HCT116 (cell line): ENCODE results near the gene SLC7A9.
"Not testable (repeated sequence)": the region's sequence is repeated elsewhere in the genome, so short reads cannot be mapped to it uniquely, and the experiment has no call there.

Experiments
- EZH2 ChIP-seq: fragments of 200-600 bp; sonication (generic); IDR thresholded peaks from 2 replicates; pipeline ENCODE4 v1.6.1; 2017; ENCODE audit warnings: antibody characterized with exemption, mixed run types
- POLR2AphosphoS5 ChIP-seq: IDR thresholded peaks from 2 replicates; pipeline ENCODE4 v1.6.1; 2011; ENCODE audit warnings: mild to moderate bottlenecking, low read depth, low read length, moderate library complexity
- RAD21 ChIP-seq: IDR thresholded peaks from 2 replicates; pipeline ENCODE4 v1.6.1; 2012; ENCODE audit warnings: low read depth, mild to moderate bottlenecking
- SIN3A ChIP-seq: IDR thresholded peaks from 2 replicates; pipeline ENCODE4 v1.6.1; 2012; ENCODE audit warnings: low read depth
- ZFX ChIP-seq: fragments of 450-650 bp; IDR thresholded peaks from 2 replicates; pipeline ENCODE4 v1.6.1; 2017
- TF ChIP-seq, protein P1 (sequence below), 3 experiments: fragments of 200-600 bp in 1 of 3; sonication (generic) in 1 of 3; IDR thresholded peaks in 2 of 3; conservative IDR thresholded peaks in 1 of 3; 2 replicates each; pipeline ENCODE4 v1.5.1; 2012 to 2017; ENCODE audit warnings: low read depth in 2 of 3, low read length in 2 of 3, antibody characterized with exemption in 1 of 3, borderline replicate concordance in 1 of 3, control low read depth in 1 of 3, mild to moderate bottlenecking in 1 of 3, mixed read lengths in 1 of 3, mixed run types in 1 of 3, moderate library complexity in 1 of 3; ENCODE audit not compliant: insufficient read depth in 1 of 3
- TF ChIP-seq, protein P2 (sequence below): IDR thresholded peaks from 2 replicates; pipeline ENCODE4 v1.6.1; 2012; ENCODE audit warnings: low read depth

DNA sequence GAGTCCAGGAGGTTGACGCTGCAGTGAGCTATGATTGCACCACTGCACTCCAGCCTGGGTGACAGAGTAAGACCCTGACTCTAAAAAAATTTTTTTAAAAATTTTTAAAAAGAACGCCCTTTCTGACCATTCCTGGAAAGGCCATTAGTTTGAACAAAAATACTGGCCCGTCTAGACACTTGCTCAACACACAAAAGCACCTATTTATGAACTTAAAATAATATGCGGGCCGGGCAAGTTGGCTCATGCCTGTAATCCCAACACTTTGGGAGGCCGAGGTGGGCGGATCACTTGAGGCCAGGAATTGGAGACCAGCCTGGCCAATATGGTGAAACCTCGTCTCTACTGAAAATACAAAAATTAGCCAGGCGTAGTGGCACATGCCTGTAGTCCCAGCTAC is 2.1 kb downstream of the SLC7A9 start:
- not testable (repeated sequence) for TF ChIP-seq RAD21, ZFX, EZH2, POLR2AphosphoS5, SIN3A
- TF ChIP-seq, protein P1, sequence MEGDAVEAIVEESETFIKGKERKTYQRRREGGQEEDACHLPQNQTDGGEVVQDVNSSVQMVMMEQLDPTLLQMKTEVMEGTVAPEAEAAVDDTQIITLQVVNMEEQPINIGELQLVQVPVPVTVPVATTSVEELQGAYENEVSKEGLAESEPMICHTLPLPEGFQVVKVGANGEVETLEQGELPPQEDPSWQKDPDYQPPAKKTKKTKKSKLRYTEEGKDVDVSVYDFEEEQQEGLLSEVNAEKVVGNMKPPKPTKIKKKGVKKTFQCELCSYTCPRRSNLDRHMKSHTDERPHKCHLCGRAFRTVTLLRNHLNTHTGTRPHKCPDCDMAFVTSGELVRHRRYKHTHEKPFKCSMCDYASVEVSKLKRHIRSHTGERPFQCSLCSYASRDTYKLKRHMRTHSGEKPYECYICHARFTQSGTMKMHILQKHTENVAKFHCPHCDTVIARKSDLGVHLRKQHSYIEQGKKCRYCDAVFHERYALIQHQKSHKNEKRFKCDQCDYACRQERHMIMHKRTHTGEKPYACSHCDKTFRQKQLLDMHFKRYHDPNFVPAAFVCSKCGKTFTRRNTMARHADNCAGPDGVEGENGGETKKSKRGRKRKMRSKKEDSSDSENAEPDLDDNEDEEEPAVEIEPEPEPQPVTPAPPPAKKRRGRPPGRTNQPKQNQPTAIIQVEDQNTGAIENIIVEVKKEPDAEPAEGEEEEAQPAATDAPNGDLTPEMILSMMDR (IDR thresholded peaks at IDR 0.05 in 2 of 3, conservative IDR thresholded peaks at IDR 0.05 in 1 of 3; ENCODE audit: borderline replicate concordance in 1 of 3, insufficient read depth in 1 of 3, low read depth in 2 of 3, low read length in 2 of 3) = not testable (repeated sequence)
- TF ChIP-seq, protein P2, sequence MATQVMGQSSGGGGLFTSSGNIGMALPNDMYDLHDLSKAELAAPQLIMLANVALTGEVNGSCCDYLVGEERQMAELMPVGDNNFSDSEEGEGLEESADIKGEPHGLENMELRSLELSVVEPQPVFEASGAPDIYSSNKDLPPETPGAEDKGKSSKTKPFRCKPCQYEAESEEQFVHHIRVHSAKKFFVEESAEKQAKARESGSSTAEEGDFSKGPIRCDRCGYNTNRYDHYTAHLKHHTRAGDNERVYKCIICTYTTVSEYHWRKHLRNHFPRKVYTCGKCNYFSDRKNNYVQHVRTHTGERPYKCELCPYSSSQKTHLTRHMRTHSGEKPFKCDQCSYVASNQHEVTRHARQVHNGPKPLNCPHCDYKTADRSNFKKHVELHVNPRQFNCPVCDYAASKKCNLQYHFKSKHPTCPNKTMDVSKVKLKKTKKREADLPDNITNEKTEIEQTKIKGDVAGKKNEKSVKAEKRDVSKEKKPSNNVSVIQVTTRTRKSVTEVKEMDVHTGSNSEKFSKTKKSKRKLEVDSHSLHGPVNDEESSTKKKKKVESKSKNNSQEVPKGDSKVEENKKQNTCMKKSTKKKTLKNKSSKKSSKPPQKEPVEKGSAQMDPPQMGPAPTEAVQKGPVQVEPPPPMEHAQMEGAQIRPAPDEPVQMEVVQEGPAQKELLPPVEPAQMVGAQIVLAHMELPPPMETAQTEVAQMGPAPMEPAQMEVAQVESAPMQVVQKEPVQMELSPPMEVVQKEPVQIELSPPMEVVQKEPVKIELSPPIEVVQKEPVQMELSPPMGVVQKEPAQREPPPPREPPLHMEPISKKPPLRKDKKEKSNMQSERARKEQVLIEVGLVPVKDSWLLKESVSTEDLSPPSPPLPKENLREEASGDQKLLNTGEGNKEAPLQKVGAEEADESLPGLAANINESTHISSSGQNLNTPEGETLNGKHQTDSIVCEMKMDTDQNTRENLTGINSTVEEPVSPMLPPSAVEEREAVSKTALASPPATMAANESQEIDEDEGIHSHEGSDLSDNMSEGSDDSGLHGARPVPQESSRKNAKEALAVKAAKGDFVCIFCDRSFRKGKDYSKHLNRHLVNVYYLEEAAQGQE = not testable (repeated sequence)
